Duodenal mucosa (tissue), 2 donors: ENCODE data around the gene OR6V1.

ENCODE experiments used
- H3K27ac ChIP-seq: one replicate; pipeline ENCODE4 v1.7.0; 2013; ENCODE audit warnings: low read depth, low read length
- H3K27me3 ChIP-seq, 2 donors: one replicate each; pipeline ENCODE4 v1.7.0; 2013; ENCODE audit warnings: low read length in 2 of 2, control low read depth in 1 of 2; ENCODE audit not compliant: insufficient read depth in 2 of 2, control insufficient read depth in 1 of 2
- H3K36me3 ChIP-seq, 2 donors: one replicate each; pipeline ENCODE4 v1.7.0; 2013; ENCODE audit warnings: low read length in 2 of 2, control low read depth in 1 of 2; ENCODE audit not compliant: insufficient read depth in 2 of 2, control insufficient read depth in 1 of 2
- H3K4me1 ChIP-seq, 2 donors: one replicate each; pipeline ENCODE4 v1.7.0; 2013; ENCODE audit warnings: low read length in 2 of 2, control low read depth in 1 of 2; ENCODE audit not compliant: insufficient read depth in 2 of 2, control insufficient read depth in 1 of 2
- H3K4me3 ChIP-seq, 2 donors: one replicate each; pipeline ENCODE4 v1.7.0; 2013; ENCODE audit warnings: low read length in 2 of 2, low read depth in 1 of 2
- H3K9ac ChIP-seq, 2 donors: one replicate each; pipeline ENCODE4 v1.7.0; 2013; ENCODE audit warnings: low read length in 2 of 2, low read depth in 1 of 2
- H3K9me3 ChIP-seq, 2 donors: one replicate each; pipeline ENCODE4 v1.7.0; 2013; ENCODE audit warnings: low read length in 2 of 2, control low read depth in 1 of 2; ENCODE audit not compliant: control insufficient read depth in 1 of 2

The OR6V1 gene

DNA sequence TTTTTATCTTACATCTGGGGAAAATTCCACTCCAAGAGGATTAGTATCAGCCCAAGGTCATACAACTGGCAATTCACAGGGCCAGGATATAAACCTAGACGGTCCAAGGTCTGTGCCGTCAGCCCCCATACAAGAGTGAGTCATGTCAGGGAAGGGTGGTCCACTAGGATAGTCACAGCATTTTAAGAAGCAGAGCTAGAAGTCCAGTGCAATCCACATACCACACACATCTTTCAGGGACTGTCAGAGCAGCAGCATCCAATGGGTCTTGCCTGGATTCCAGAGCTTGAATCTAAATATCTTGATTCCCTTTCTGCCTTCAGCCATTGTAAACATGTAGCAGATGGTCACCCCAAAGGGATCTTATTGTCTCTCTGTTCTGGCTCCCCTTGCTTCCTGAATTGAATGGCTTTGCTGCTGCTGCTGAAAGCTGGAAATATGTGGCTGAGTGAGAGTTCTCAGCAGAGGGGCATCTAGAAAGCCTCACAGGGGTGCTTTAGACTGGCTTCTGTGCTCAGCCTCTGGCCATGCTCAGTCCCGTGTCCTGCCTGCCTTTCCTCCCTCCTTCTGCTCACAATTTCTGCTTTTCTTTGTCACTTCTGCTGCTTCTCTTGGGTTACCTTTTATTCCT, 9.9 kb upstream of the OR6V1 start:
- no peak overlapping the region for H3K9ac ChIP-seq
- H3K9me3 ChIP-seq: no peaks in the 10 kb centered on the region
- peaks cover 11 to 18% of the 10 kb centered on the region in 2 donors for H3K4me1 ChIP-seq
- H3K4me3 ChIP-seq: no peak overlapping the region
- H3K36me3 ChIP-seq: no peaks in the 10 kb centered on the region
- no peaks in the 10 kb centered on the region for H3K27me3 ChIP-seq
- H3K27ac ChIP-seq: no peak overlapping the region

DNA sequence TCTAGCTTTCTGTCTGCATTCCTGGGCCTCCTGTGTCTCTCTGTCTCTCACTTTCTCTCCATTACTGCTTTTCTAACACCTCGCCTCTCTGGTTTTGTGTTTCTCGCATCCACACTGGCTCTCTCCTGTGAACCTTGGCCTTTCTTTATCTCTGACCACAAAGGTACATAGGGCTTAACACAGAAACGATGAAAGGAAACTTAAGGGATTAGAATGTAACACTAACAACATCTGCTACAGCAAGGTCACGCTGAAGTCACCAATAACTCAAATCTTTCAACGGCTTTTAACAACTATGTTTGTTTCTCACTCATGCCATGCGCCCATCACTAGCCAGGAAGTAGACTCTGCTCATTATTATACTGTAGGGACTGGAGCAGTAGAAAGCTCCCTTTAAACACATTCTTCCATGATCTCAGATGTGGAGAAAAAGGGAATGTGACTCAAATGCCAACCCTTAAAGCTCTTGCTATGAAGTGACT, 9.3 kb upstream of the OR6V1 start:
- no peak overlapping the region for H3K27ac ChIP-seq
- H3K4me3 ChIP-seq: no peak overlapping the region
- no peaks in the 10 kb centered on the region for H3K27me3 ChIP-seq
- H3K4me1 ChIP-seq: peaks cover 11 to 18% of the 10 kb centered on the region in 2 donors
- H3K9ac ChIP-seq: no peak overlapping the region
- H3K36me3 ChIP-seq: no peaks in the 10 kb centered on the region
- no peaks in the 10 kb centered on the region for H3K9me3 ChIP-seq

DNA sequence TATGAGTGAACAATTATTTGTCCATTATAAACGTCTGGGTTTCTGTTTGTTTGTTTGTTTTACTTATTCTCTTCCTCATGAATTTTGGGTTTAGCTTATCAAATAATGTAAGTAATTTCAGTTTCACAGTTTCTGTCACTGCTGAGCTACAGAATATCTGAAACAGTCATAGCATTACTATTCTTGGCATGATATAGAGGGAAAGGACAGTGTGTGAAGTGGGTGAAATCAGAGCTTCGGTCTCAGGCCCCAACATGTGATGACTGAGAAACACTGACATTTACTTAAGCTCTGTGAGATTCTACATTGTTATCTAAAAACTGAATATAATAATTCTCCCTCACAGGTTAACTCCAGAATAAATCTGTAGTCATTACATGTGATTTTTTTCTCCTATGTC, 8.8 kb upstream of the OR6V1 start:
- no peaks in the 10 kb centered on the region for H3K36me3 ChIP-seq
- H3K4me3 ChIP-seq: no peak overlapping the region
- no peaks in the 10 kb centered on the region for H3K9me3 ChIP-seq
- no peak overlapping the region for H3K9ac ChIP-seq
- no peaks in the 10 kb centered on the region for H3K27me3 ChIP-seq
- H3K4me1 ChIP-seq: peaks cover 11 to 18% of the 10 kb centered on the region in 2 donors
- H3K27ac ChIP-seq: no peak overlapping the region

DNA sequence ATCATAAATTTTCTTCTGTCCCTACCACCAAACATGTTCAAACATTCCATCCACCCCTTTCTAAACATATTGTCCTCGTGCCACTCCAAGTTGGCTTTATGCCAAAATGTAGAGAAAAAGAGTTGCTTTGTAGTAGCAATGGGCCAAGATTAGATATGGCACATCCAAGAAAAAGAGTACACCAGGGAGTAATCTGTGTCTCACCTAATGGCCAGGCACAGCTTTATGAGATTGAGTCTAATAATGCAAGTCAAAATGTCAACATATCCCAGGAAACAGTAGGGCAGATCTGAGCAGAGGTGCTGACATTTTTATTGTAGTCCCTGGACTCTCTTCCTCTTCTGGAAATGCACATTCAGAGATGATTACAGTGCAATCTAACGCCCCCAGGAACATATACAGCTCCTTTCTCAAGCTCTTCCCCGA, 5.7 kb upstream of the OR6V1 start:
- H3K27ac ChIP-seq: no peak overlapping the region
- H3K27me3 ChIP-seq: no peaks in the 10 kb centered on the region

DNA sequence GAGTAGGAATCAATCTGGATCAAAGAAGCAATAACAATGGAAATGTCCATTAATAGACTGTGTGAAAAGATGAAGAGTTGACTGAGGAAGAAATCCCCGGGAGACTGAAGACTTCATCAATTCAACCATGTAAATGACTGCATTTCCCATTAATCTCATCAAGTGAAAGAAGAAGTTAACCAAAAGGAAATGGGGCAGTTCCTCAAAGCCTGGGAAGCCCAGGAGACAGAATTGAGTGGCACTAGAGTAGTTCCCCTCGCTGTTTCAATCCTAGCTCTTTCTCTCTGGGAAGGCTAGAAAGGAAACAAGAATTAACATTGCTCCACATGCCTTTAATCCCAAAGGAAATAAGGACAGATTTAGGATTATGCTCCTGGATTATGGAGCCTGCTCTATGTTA, 4.8 kb upstream of the OR6V1 start:
- Histone ChIP-seq H3K27me3 (no peaks in the 10 kb centered on the region), H3K27ac (no peak overlapping the region), H3K9me3 (no peaks in the 10 kb centered on the region), H3K4me1 (peaks cover 10 to 21% of the 10 kb centered on the region in 2 donors), H3K36me3 (no peaks in the 10 kb centered on the region), H3K9ac (no peak overlapping the region), H3K4me3 (no peak overlapping the region)

More for the DNA sequence above, 5.7 kb upstream of the OR6V1 start:
- Histone ChIP-seq H3K9me3 (no peaks in the 10 kb centered on the region), H3K4me1 (peaks cover 11 to 28% of the 10 kb centered on the region in 2 donors), H3K4me3 (no peak overlapping the region), H3K9ac (no peak overlapping the region), H3K36me3 (no peaks in the 10 kb centered on the region)

GRCh38 chr7:143048827-143049226, 3.3 kb upstream of the OR6V1 start:
- H3K27ac ChIP-seq: no peak overlapping the region
- no peaks in the 10 kb centered on the region for H3K36me3 ChIP-seq
- peaks cover 0 to 10% of the 10 kb centered on the region in 2 donors for H3K4me1 ChIP-seq
- no peaks in the 10 kb centered on the region for H3K9me3 ChIP-seq
- no peaks in the 10 kb centered on the region for H3K27me3 ChIP-seq
- no peak overlapping the region for H3K9ac ChIP-seq
- H3K4me3 ChIP-seq: no peak overlapping the region

DNA sequence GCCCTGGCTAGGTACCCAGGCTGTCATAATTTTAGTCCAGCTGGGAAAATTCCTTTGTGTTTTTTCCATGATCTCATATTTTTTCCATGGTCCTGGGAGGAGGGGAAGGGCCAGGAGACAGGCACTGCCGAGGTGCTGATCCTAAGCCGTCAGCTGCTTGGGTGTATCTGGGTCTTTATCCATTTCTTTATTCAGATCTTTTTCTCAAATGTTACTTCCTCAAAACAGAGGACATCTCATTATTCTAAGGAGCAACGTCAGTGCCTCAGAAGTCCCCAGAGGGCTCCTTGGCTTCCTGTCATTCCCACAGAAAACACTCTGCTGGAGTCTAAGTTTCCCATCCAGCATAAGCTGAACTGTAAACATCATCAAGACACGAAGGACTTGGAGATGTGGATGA, 2.8 kb upstream of the OR6V1 start:
- no peaks in the 10 kb centered on the region for H3K27me3 ChIP-seq
- H3K9ac ChIP-seq: no peak overlapping the region
- H3K9me3 ChIP-seq: no peaks in the 10 kb centered on the region
- no peak overlapping the region for H3K4me3 ChIP-seq
- no peak overlapping the region for H3K27ac ChIP-seq
- no peaks in the 10 kb centered on the region for H3K36me3 ChIP-seq
- H3K4me1 ChIP-seq: peaks cover 0 to 10% of the 10 kb centered on the region in 2 donors

DNA sequence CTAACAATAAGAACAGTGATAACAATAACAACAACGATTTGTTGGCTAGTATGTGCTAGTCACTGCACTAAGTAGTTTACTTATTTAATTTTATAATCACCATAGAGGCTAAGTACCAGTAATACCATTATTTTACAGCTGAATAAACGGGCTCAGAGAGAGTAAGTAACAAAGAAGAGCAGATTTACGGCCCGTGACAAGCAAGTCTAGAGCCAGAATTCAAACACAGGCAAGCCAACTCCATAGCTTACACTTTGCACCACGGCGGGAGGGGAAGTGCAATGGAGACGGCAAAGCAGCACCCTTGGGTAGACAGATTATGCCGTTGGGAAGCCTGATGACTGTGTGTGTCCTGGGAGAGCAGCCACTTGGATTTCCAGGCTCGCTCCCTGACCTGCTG, 1.2 kb upstream of the OR6V1 start:
- Histone ChIP-seq H3K4me3 (no peak overlapping the region), H3K9ac (no peak overlapping the region), H3K27ac (no peak overlapping the region), H3K36me3 (no peaks in the 10 kb centered on the region), H3K27me3 (no peaks in the 10 kb centered on the region), H3K4me1 (peaks cover 0 to 10% of the 10 kb centered on the region in 2 donors), H3K9me3 (no peaks in the 10 kb centered on the region)

DNA sequence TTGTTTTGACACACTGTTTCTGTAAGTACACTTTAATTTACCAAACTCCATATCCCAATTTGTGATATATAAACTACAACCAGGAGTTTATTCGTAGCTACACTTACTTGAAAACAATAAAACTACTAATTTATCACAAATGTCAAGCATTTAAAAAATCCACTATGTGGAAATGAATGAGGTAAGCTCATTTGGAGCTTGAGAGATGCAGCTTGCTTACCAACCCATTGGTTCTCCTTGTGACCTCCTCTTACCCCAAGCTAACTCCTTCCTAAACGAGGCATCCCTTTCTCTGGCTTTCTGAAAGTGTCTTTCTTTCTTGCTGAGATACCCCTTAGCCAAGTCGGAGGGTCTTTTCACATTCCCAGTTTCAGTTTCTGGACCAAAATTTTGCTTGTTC, 2.5 kb downstream of the OR6V1 start:
- Histone ChIP-seq H3K27ac (no peak overlapping the region), H3K36me3 (no peaks in the 10 kb centered on the region), H3K9ac (no peak overlapping the region), H3K4me1 (no peaks in the 10 kb centered on the region), H3K9me3 (no peaks in the 10 kb centered on the region), H3K27me3 (no peaks in the 10 kb centered on the region), H3K4me3 (no peak overlapping the region)

DNA sequence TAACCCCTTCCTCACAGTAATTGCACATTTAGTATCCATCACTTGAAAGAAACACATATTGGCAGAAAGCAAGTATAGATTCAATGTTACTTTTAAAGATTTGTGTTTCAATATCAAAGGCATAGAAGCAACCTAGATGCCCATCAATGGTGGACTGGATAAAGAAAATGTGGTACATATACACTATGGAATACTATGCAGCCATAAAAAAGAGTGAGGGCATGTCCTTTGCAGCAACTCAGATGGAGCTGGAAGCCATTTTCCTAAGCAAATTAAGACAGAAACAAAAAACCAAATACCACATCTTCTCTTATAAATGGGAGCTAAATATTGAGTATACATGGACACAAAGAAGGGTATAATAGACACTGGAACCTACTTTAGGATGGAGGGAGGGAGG, 3.6 kb downstream of the OR6V1 start:
- Histone ChIP-seq H3K4me1 (no peaks in the 10 kb centered on the region), H3K9me3 (no peaks in the 10 kb centered on the region), H3K27me3 (no peaks in the 10 kb centered on the region), H3K4me3 (no peak overlapping the region), H3K36me3 (no peaks in the 10 kb centered on the region), H3K27ac (no peak overlapping the region), H3K9ac (no peak overlapping the region)
